Mesenchymal stem cell (in vitro differentiated cells and primary cell): ENCODE results near the gene CXXC5.
A peak's percentile ranks its signal among the peaks of the same experiment; 100 is the strongest.

Source experiments
- DNase-seq: peaks from one replicate; pipeline ENCODE4 v3.0.0-alpha.2; 2013
- H2AFZ ChIP-seq: one replicate; pipeline ENCODE4 v1.6.1; 2013; ENCODE audit warnings: low read depth, mild to moderate bottlenecking, control low read depth, inconsistent platforms, low read length, moderate library complexity
- H2AK5ac ChIP-seq: 2 replicates; pipeline ENCODE4 v1.6.1; 2013; ENCODE audit warnings: low read length, moderate library complexity, mild to moderate bottlenecking, inconsistent platforms; ENCODE audit not compliant: severe bottlenecking
- H2BK120ac ChIP-seq: one replicate; pipeline ENCODE4 v1.6.1; 2013; ENCODE audit warnings: low read depth, mild to moderate bottlenecking, inconsistent platforms, low read length, moderate library complexity
- H2BK12ac ChIP-seq, 2 experiments: one replicate each; pipeline ENCODE4 v1.6.1; 2013; ENCODE audit warnings: inconsistent platforms in 2 of 2, low read length in 2 of 2, mild to moderate bottlenecking in 2 of 2, moderate library complexity in 2 of 2, control low read depth in 1 of 2
- H2BK15ac ChIP-seq: one replicate; pipeline ENCODE4 v1.6.1; 2013; ENCODE audit warnings: mild to moderate bottlenecking, low read depth, inconsistent platforms; ENCODE audit not compliant: poor library complexity, severe bottlenecking
- H2BK5ac ChIP-seq: 2 replicates; pipeline ENCODE4 v1.6.1; 2013; ENCODE audit warnings: low read depth, mild to moderate bottlenecking, low read length, control low read depth, inconsistent platforms; ENCODE audit not compliant: poor library complexity, severe bottlenecking
- H3K14ac ChIP-seq, 2 experiments: one replicate each; pipeline ENCODE4 v1.6.1; 2013; ENCODE audit warnings: inconsistent platforms in 2 of 2, low read length in 2 of 2, control low read depth in 1 of 2, mild to moderate bottlenecking in 1 of 2, moderate library complexity in 1 of 2
- H3K18ac ChIP-seq, 2 experiments: one replicate each; pipeline ENCODE4 v1.6.1; 2013; ENCODE audit warnings: inconsistent platforms in 2 of 2, low read length in 2 of 2, control low read depth in 1 of 2, low read depth in 1 of 2, mild to moderate bottlenecking in 1 of 2
- H3K23ac ChIP-seq, 2 experiments: one replicate each; pipeline ENCODE4 v1.6.1; 2013; ENCODE audit warnings: inconsistent platforms in 2 of 2, low read length in 2 of 2, mild to moderate bottlenecking in 2 of 2, moderate library complexity in 2 of 2, control low read depth in 1 of 2
- H3K27ac ChIP-seq: 2 replicates; pipeline ENCODE4 v1.5.1; 2013; ENCODE audit warnings: mild to moderate bottlenecking, moderate library complexity, low read length, control low read depth, inconsistent platforms; ENCODE audit not compliant: poor library complexity, severe bottlenecking
- H3K27me3 ChIP-seq, 2 experiments: 2 replicates each; pipeline versions ENCODE4 v1.6.1 to v1.7.0; 2013; ENCODE audit warnings: low read length in 2 of 2, mild to moderate bottlenecking in 2 of 2, moderate library complexity in 2 of 2, control low read depth in 1 of 2, inconsistent platforms in 1 of 2; ENCODE audit not compliant: control insufficient read depth in 1 of 2, insufficient read depth in 1 of 2
- H3K36me3 ChIP-seq, 2 experiments: 2 replicates each; pipeline versions ENCODE4 v1.6.1 to v1.7.0; 2013; ENCODE audit warnings: low read length in 2 of 2, control low read depth in 1 of 2, inconsistent platforms in 1 of 2, low read depth in 1 of 2, mild to moderate bottlenecking in 1 of 2; ENCODE audit not compliant: insufficient read depth in 2 of 2, control insufficient read depth in 1 of 2
- H3K4ac ChIP-seq, 2 experiments: one replicate each; pipeline ENCODE4 v1.6.1; 2013; ENCODE audit warnings: inconsistent platforms in 2 of 2, low read length in 2 of 2, mild to moderate bottlenecking in 2 of 2, moderate library complexity in 2 of 2, control low read depth in 1 of 2, low read depth in 1 of 2
- H3K4me1 ChIP-seq: 2 replicates; pipeline ENCODE4 v1.6.1; 2013; ENCODE audit warnings: low read depth, low read length, control low read depth; ENCODE audit not compliant: control insufficient read depth, insufficient read depth
- H3K4me2 ChIP-seq: 2 replicates; pipeline ENCODE4 v1.6.1; 2013; ENCODE audit warnings: low read length, mild to moderate bottlenecking, inconsistent platforms; ENCODE audit not compliant: poor library complexity, severe bottlenecking
- H3K4me3 ChIP-seq, 2 experiments: 2 replicates each; pipeline versions ENCODE4 v1.5.1 to v1.7.0; 2013; ENCODE audit warnings: low read length in 2 of 2, mild to moderate bottlenecking in 2 of 2, control low read depth in 1 of 2, low read depth in 1 of 2; ENCODE audit not compliant: insufficient read depth in 1 of 2
- H3K79me1 ChIP-seq: replicated peaks from 2 replicates; pipeline ENCODE4 v1.6.1; 2013; ENCODE audit warnings: mild to moderate bottlenecking, control low read depth, low read length, inconsistent platforms; ENCODE audit not compliant: poor library complexity, severe bottlenecking
- H3K9ac ChIP-seq: 2 replicates; pipeline ENCODE4 v1.7.0; 2013; ENCODE audit warnings: mild to moderate bottlenecking, low read length, moderate library complexity
- H3K9me3 ChIP-seq: 2 replicates; pipeline ENCODE4 v1.7.0; 2013; ENCODE audit warnings: mild to moderate bottlenecking, low read length; ENCODE audit not compliant: control insufficient read depth
- H4K8ac ChIP-seq: one replicate; pipeline ENCODE4 v1.6.1; 2013; ENCODE audit warnings: inconsistent platforms, mild to moderate bottlenecking, low read length, moderate library complexity
- H4K91ac ChIP-seq: one replicate; pipeline ENCODE4 v1.6.1; 2013; ENCODE audit warnings: mild to moderate bottlenecking, low read length, inconsistent platforms
- WGBS: methylation state at CpG from one replicate; pipeline ENCODE4 v1.1.7; 2013; ENCODE audit warnings: mixed read lengths; 5-methylcytosine and 5-hydroxymethylcytosine counted together

CXXC5 gene

GRCh38 chr5:139640421-139641115 lies 7.6 kb upstream of the CXXC5 start:
- DNase-seq, result no peak
- Histone ChIP-seq H3K27me3 (peaks cover 0 to 3% of the 10 kb centered on the region in 2 experiments), H3K4me1 (peaks cover 74% of the 10 kb centered on the region), H3K27ac (no peak overlapping the region), H3K4me2 (no peak overlapping the region), H2BK120ac (no peak overlapping the region), H3K4ac (no peak overlapping the region), H3K9ac (no peak overlapping the region), H3K36me3 (no peaks in the 10 kb centered on the region), H3K23ac (no peak overlapping the region), H4K8ac (no peak overlapping the region), H3K14ac (no peak overlapping the region), H3K9me3 (no peaks in the 10 kb centered on the region), H2BK12ac (peak overlapping the region in 1 of 2 experiments; percentile 7), H3K79me1 (peaks cover 10% of the 10 kb centered on the region), H2BK5ac (no peak overlapping the region), H4K91ac (no peak overlapping the region), H2BK15ac (no peak overlapping the region), H3K18ac (no peak overlapping the region), H2AFZ (no peak overlapping the region), H3K4me3 (no peak overlapping the region), H2AK5ac (peak overlapping the region; percentile 28)
- 91% methylated on average over 13 of the region's 13 CpGs for WGBS

- Histone ChIP-seq H3K4ac (no peak overlapping the region), H3K14ac (peak overlapping the region in 1 of 2 experiments; percentile 14), H3K4me3 (no peak overlapping the region), H3K27ac (no peak overlapping the region), H3K36me3 (no peaks in the 10 kb centered on the region), H4K8ac (no peak overlapping the region), H3K9ac (no peak overlapping the region), H2BK15ac (no peak overlapping the region), H2AFZ (no peak overlapping the region), H2AK5ac (peak overlapping the region; percentile 28), H2BK12ac (peak overlapping the region in 1 of 2 experiments; percentile 21), H3K23ac (no peak overlapping the region), H3K27me3 (peaks cover 0 to 7% of the 10 kb centered on the region in 2 experiments), H4K91ac (no peak overlapping the region), H2BK120ac (no peak overlapping the region), H3K18ac (no peak overlapping the region), H2BK5ac (no peak overlapping the region), H3K4me2 (no peak overlapping the region), H3K4me1 (peaks cover 72% of the 10 kb centered on the region), H3K9me3 (no peaks in the 10 kb centered on the region), H3K79me1 (peaks cover 16% of the 10 kb centered on the region)
- DNase-seq, result no peak
- 95% methylated on average over 6 of the region's 6 CpGs for WGBS
These were observed 6.8 kb upstream of the CXXC5 start for GRCh38 chr5:139641116-139642080.

GRCh38 chr5:139642213-139642612 lies 5.9 kb upstream of the CXXC5 start:
- no peak overlapping the region for H3K4me3 ChIP-seq
- H3K14ac ChIP-seq, result no peak overlapping the region
- H3K27ac ChIP-seq, result no peak overlapping the region
- H3K4me1 ChIP-seq, result peaks cover 74% of the 10 kb centered on the region
- H3K9ac ChIP-seq, result no peak overlapping the region
- H2BK5ac ChIP-seq, result no peak overlapping the region
- no peak overlapping the region for H2BK120ac ChIP-seq
- H2AK5ac ChIP-seq, result peak overlapping the region; percentile 97
- peak overlapping the region in 1 of 2 experiments; percentile 28 for H3K18ac ChIP-seq
- H2BK15ac ChIP-seq, result no peak overlapping the region
- no peaks in the 10 kb centered on the region for H3K9me3 ChIP-seq
- H2BK12ac ChIP-seq, result no peak overlapping the region
- no peak for DNase-seq
- H4K91ac ChIP-seq, result no peak overlapping the region
- H3K27me3 ChIP-seq, result peaks cover 0 to 12% of the 10 kb centered on the region in 2 experiments
- H3K79me1 ChIP-seq, result peaks cover 18% of the 10 kb centered on the region
- no peak overlapping the region for H3K4ac ChIP-seq
- no peaks in the 10 kb centered on the region for H3K36me3 ChIP-seq
- WGBS, result 17% methylated on average over 1 of the region's 7 CpGs
- H3K4me2 ChIP-seq, result no peak overlapping the region
- no peak overlapping the region for H3K23ac ChIP-seq
- H4K8ac ChIP-seq, result no peak overlapping the region
- no peak overlapping the region for H2AFZ ChIP-seq
